Measurements from ENCODE around the gene TERB2. TPM values are rescaled to one million over a fixed set of nuclear protein-coding genes. Genes with fewer than 3 reads are reported as not detected.
"Not testable (repeated sequence)": the region's sequence is repeated elsewhere in the genome, so short reads cannot be mapped to it uniquely, and the experiment has no call there.

TERB2 gene
- polyA plus RNA-seq, 3 donors: not detected

DNA sequence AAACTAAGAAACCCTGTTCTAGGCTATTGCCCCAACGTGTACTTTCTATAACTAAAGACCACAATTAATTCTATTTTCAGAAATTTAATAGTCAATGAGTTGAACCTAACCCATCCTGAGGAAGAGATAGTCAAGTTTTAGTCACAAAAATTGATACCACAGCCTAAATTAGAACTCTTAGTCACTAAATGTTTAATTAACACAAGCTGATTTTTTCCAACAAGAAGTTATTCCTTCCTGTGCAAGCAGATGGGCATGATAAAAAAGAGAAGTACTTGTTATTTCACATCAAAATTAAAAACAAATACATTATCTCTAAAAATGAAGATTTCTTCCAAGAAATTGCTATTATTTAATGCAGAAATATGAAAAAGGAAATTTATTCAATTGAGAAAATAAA is 38.4 kb upstream of the TERB2 start:
- Histone ChIP-seq H3K36me3 (replicated peaks in 1 of 2; ENCODE audit: control insufficient read depth in 1 of 2, insufficient read depth in 2 of 2, low read length in 2 of 2) (no peaks in the 10 kb centered on the region), H3K4me3 (replicated peaks in 1 of 3; ENCODE audit: low read depth in 2 of 3, low read length in 3 of 3) (no peak overlapping the region), H3K4me2 (replicated peaks; ENCODE audit: extremely low read depth, low read length, poor library complexity, severe bottlenecking) (no peak overlapping the region), H3K4me1 (ENCODE audit: control insufficient read depth in 1 of 2, insufficient read depth in 2 of 2, low read length in 2 of 2) (no peaks in the 10 kb centered on the region), H3K27ac (ENCODE audit: low read depth in 1 of 2, low read length in 2 of 2) (no peak overlapping the region), H4K20me1 (ENCODE audit: insufficient read depth, low read length) (no peaks in the 10 kb centered on the region), H2AFZ (ENCODE audit: insufficient read depth, low read depth, low read length, poor library complexity, severe bottlenecking) (no peak overlapping the region), H3K79me2 (ENCODE audit: insufficient read depth, low read length) (no peaks in the 10 kb centered on the region), H3K9ac (ENCODE audit: insufficient read depth, low read length, poor library complexity, severe bottlenecking) (no peak overlapping the region), H3K9me3 (replicated peaks in 1 of 2; ENCODE audit: control insufficient read depth in 1 of 2, insufficient read depth in 1 of 2, low read length in 2 of 2) (no peaks in the 10 kb centered on the region), H3K27me3 (ENCODE audit: control insufficient read depth in 2 of 2, insufficient read depth in 2 of 2, low read length in 2 of 2) (no peaks in the 10 kb centered on the region)
- WGBS (ENCODE audit: insufficient coverage): no CpG with 5 or more reads among the region's 1 CpG
- TF ChIP-seq, protein P1, sequence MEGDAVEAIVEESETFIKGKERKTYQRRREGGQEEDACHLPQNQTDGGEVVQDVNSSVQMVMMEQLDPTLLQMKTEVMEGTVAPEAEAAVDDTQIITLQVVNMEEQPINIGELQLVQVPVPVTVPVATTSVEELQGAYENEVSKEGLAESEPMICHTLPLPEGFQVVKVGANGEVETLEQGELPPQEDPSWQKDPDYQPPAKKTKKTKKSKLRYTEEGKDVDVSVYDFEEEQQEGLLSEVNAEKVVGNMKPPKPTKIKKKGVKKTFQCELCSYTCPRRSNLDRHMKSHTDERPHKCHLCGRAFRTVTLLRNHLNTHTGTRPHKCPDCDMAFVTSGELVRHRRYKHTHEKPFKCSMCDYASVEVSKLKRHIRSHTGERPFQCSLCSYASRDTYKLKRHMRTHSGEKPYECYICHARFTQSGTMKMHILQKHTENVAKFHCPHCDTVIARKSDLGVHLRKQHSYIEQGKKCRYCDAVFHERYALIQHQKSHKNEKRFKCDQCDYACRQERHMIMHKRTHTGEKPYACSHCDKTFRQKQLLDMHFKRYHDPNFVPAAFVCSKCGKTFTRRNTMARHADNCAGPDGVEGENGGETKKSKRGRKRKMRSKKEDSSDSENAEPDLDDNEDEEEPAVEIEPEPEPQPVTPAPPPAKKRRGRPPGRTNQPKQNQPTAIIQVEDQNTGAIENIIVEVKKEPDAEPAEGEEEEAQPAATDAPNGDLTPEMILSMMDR (IDR thresholded peaks at IDR 0.05): no peak
- H3K36me3 Mint-ChIP-seq: no peaks in the 10 kb centered on the region
- no peaks in the 10 kb centered on the region for H3K4me1 Mint-ChIP-seq
- H3K4me3 Mint-ChIP-seq: no peak overlapping the region
- no peak for DNase-seq
- no peak overlapping the region for H3K27ac Mint-ChIP-seq
- intact Hi-C loops (cut with micrococcal nuclease): no loop called here
- H3K27me3 Mint-ChIP-seq (ENCODE audit: low read depth in 3 of 3): peaks cover 0 to 3% (median 0%) of the 10 kb centered on the region in 3 donors
- peaks cover 0 to 4% (median 0%) of the 10 kb centered on the region in 7 donors for H3K9me3 Mint-ChIP-seq

DNA sequence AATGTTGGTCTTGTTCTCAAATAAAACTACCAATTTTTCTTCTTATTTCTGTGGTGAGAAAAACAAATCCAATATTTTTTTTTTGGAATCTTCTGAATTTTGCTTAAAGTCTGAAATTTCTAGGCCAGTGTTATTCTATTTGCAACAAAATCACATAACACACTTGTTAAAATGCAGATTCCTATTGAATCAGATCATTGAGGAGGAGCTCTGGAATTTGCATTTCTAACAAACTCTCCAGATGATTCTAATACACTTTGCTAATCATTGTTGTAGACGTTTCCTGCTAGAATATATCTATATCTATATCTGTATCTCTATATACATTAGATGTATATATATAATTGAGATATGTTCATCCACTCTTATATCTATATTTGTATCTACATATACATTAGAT is 27.8 kb upstream of the TERB2 start:
- H3K4me1 Mint-ChIP-seq; H3K9ac ChIP-seq (ENCODE audit: insufficient read depth, low read length, poor library complexity, severe bottlenecking); H3K36me3 ChIP-seq (replicated peaks in 1 of 2; ENCODE audit: control insufficient read depth in 1 of 2, insufficient read depth in 2 of 2, low read length in 2 of 2); H2AFZ ChIP-seq (ENCODE audit: insufficient read depth, low read depth, low read length, poor library complexity, severe bottlenecking); intact Hi-C loops (cut with micrococcal nuclease); H3K9me3 ChIP-seq (replicated peaks in 1 of 2; ENCODE audit: control insufficient read depth in 1 of 2, insufficient read depth in 1 of 2, low read length in 2 of 2); H4K20me1 ChIP-seq (ENCODE audit: insufficient read depth, low read length); H3K4me2 ChIP-seq (replicated peaks; ENCODE audit: extremely low read depth, low read length, poor library complexity, severe bottlenecking); DNase-seq; H3K79me2 ChIP-seq (ENCODE audit: insufficient read depth, low read length); H3K36me3 Mint-ChIP-seq; H3K9me3 Mint-ChIP-seq; H3K27me3 Mint-ChIP-seq (ENCODE audit: low read depth in 3 of 3); H3K4me1 ChIP-seq (ENCODE audit: control insufficient read depth in 1 of 2, insufficient read depth in 2 of 2, low read length in 2 of 2); H3K27ac ChIP-seq (ENCODE audit: low read depth in 1 of 2, low read length in 2 of 2); H3K4me3 Mint-ChIP-seq; H3K27ac Mint-ChIP-seq; H3K4me3 ChIP-seq (replicated peaks in 1 of 3; ENCODE audit: low read depth in 2 of 3, low read length in 3 of 3); H3K27me3 ChIP-seq (ENCODE audit: control insufficient read depth in 2 of 2, insufficient read depth in 2 of 2, low read length in 2 of 2): not testable (repeated sequence)
- no CpG with 5 or more reads among the region's 1 CpG for WGBS (ENCODE audit: insufficient coverage)

DNA sequence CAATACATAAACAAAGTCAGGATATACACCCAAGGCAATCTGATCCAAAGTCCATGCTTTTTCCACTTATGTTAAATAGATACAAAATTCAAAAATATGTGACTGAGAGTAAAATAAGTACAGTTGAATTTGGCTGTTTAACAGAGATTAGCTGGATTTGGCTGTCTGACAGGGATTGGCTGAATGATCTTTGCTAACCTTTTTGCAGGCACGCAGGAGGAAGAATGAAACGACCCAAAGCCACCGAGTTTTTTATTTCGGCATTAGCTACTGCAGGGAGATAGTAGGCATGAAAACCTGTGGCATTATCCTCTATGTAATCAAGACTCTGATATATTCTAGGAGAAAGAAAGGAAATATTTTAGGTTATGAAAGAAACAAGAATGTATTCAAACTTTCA is 26.2 kb upstream of the TERB2 start:
- no CpG with 5 or more reads among the region's 4 CpGs for WGBS (ENCODE audit: insufficient coverage)

DNA sequence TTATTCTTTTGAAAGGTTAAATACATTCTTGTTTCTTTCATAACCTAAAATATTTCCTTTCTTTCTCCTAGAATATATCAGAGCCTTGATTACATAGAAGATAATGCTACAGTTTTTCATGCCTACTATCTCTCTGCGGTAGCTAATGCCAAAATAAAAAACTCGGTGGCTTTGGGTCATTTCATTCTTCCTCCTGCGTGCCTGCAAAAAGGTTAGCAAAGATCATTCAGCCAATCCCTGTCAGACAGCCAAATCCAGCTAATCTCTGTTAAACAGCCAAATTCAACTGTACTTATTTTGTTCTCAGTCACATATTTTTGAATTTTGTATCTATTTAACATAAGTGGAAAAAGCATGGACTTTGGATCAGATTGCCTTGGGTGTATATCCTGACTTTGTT is 1.8 kb downstream of the TERB2 start:
- H3K27ac Mint-ChIP-seq; H3K79me2 ChIP-seq (ENCODE audit: insufficient read depth, low read length); H3K9me3 Mint-ChIP-seq; H4K20me1 ChIP-seq (ENCODE audit: insufficient read depth, low read length); H3K27ac ChIP-seq (ENCODE audit: low read depth in 1 of 2, low read length in 2 of 2); H3K4me3 Mint-ChIP-seq; H3K4me1 ChIP-seq (ENCODE audit: control insufficient read depth in 1 of 2, insufficient read depth in 2 of 2, low read length in 2 of 2); H3K36me3 ChIP-seq (replicated peaks in 1 of 2; ENCODE audit: control insufficient read depth in 1 of 2, insufficient read depth in 2 of 2, low read length in 2 of 2); H3K27me3 Mint-ChIP-seq (ENCODE audit: low read depth in 3 of 3); DNase-seq; H3K36me3 Mint-ChIP-seq; intact Hi-C loops (cut with micrococcal nuclease); H3K4me1 Mint-ChIP-seq; H3K4me3 ChIP-seq (replicated peaks in 1 of 3; ENCODE audit: low read depth in 2 of 3, low read length in 3 of 3); H3K9me3 ChIP-seq (replicated peaks in 1 of 2; ENCODE audit: control insufficient read depth in 1 of 2, insufficient read depth in 1 of 2, low read length in 2 of 2); H3K27me3 ChIP-seq (ENCODE audit: control insufficient read depth in 2 of 2, insufficient read depth in 2 of 2, low read length in 2 of 2); H3K9ac ChIP-seq (ENCODE audit: insufficient read depth, low read length, poor library complexity, severe bottlenecking); H3K4me2 ChIP-seq (replicated peaks; ENCODE audit: extremely low read depth, low read length, poor library complexity, severe bottlenecking); H2AFZ ChIP-seq (ENCODE audit: insufficient read depth, low read depth, low read length, poor library complexity, severe bottlenecking): not testable (repeated sequence)
- no CpG with 5 or more reads among the region's 3 CpGs for WGBS (ENCODE audit: insufficient coverage)

More for the DNA sequence above, 26.2 kb upstream of the TERB2 start:
- H3K36me3 ChIP-seq (replicated peaks in 1 of 2; ENCODE audit: control insufficient read depth in 1 of 2, insufficient read depth in 2 of 2, low read length in 2 of 2); H3K9ac ChIP-seq (ENCODE audit: insufficient read depth, low read length, poor library complexity, severe bottlenecking); H3K27me3 ChIP-seq (ENCODE audit: control insufficient read depth in 2 of 2, insufficient read depth in 2 of 2, low read length in 2 of 2); H3K79me2 ChIP-seq (ENCODE audit: insufficient read depth, low read length); H3K4me1 ChIP-seq (ENCODE audit: control insufficient read depth in 1 of 2, insufficient read depth in 2 of 2, low read length in 2 of 2); H3K9me3 ChIP-seq (replicated peaks in 1 of 2; ENCODE audit: control insufficient read depth in 1 of 2, insufficient read depth in 1 of 2, low read length in 2 of 2); H3K4me2 ChIP-seq (replicated peaks; ENCODE audit: extremely low read depth, low read length, poor library complexity, severe bottlenecking); DNase-seq; H4K20me1 ChIP-seq (ENCODE audit: insufficient read depth, low read length); H2AFZ ChIP-seq (ENCODE audit: insufficient read depth, low read depth, low read length, poor library complexity, severe bottlenecking); H3K36me3 Mint-ChIP-seq; H3K27ac ChIP-seq (ENCODE audit: low read depth in 1 of 2, low read length in 2 of 2); H3K4me3 Mint-ChIP-seq; H3K27me3 Mint-ChIP-seq (ENCODE audit: low read depth in 3 of 3); H3K4me1 Mint-ChIP-seq; H3K9me3 Mint-ChIP-seq; intact Hi-C loops (cut with micrococcal nuclease); H3K4me3 ChIP-seq (replicated peaks in 1 of 3; ENCODE audit: low read depth in 2 of 3, low read length in 3 of 3): not testable (repeated sequence)
- H3K27ac Mint-ChIP-seq: peak overlapping the region in 1 of 7 donors; percentile 33

Measured in CD14-positive monocyte (primary cell).